Fibroblast of upper back skin (primary cell): ENCODE data around the gene KCNT2.

Experiments used
- DNase-seq: peaks from one replicate; pipeline ENCODE4 v3.0.0-alpha.2; 2013

The KCNT2 gene

GRCh38 chr1:196442366-196442765, 165.9 kb downstream of the KCNT2 start:
- no peak for DNase-seq

- no peak for DNase-seq
Measured at GRCh38 chr1:196440711-196441110, 167.5 kb downstream of the KCNT2 start.

DNA sequence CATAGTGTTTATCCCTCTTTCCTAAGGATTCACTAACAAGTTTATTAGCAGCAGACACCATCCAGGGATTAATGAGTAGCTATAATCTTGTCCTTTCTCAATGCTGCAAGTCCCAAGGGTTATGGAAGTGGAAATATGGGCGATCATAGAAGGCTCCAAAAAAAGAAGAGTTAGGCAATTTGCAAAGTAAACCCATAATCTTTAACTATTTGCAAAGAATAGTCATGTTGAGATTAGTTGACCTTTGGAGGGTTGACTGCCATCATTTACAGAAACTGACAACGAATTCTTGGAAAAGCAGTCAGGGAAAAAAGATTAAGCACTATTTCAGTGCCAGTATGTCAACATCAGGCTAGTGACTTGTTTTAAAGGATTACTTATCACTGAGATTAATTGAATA, 169.9 kb downstream of the KCNT2 start:
- DNase-seq = no peak

- no peak for DNase-seq
Measured at GRCh38 chr1:196437671-196438070, 170.6 kb downstream of the KCNT2 start.

- DNase-seq = no peak
Measured at GRCh38 chr1:196433000-196433399, 175.2 kb downstream of the KCNT2 start.

DNA sequence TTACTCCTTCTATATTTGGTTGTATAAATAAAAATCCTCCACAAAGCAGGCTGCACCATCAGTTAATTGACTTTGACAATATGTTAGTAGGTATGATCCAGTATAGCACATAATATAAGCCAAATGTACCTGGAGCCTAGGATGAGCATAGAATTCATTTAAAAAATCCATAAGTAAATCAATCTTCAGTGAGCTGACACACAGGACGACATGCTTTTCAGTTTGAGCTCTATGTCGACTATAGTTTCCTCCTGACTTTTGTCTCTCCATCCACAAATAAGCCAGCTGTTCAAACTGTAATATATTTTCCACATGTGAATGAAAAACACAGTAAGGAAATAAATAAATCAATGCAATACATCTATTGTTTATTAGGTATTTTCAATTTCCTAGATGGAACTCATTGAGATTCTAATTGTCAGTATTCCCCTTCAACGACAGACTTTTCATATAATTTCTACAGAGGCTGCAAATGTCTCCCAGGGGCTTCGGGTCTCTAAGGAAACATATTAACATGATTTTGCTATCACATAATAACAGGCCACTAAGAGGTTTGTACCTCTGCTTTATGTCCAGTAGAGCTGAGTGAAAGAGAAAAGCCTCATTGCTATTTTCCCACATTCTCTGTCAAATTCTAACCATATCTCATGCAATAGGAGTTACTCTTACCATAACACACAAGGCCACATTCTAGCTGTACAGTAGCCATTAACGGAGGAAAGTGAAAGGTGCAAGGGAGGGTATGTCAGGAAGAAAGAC, 180.1 kb downstream of the KCNT2 start:
- DNase-seq = no peak

DNA sequence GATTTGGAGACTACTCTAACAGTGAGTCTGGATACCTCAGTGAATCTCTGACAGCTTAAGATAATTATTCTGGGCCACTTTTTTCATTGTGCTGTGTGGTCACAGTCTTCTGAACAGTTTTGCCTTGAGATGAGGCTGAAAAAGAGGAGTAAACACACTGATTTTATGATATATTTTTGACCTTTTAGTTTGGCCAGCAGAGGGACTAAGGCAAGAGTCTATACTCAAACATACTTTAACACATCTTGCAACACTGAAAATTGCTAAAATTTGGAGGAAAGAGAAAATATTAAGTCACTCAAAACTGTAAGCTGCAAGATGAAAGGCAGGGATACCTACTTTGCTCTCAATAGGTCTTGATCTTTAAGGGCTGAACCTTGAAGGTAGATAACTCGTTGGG, 182.7 kb downstream of the KCNT2 start:
- DNase-seq = no peak

GRCh38 chr1:196423612-196424011, 184.6 kb downstream of the KCNT2 start:
- DNase-seq = no peak

GRCh38 chr1:196418772-196419171, 189.5 kb downstream of the KCNT2 start:
- no peak for DNase-seq

DNA sequence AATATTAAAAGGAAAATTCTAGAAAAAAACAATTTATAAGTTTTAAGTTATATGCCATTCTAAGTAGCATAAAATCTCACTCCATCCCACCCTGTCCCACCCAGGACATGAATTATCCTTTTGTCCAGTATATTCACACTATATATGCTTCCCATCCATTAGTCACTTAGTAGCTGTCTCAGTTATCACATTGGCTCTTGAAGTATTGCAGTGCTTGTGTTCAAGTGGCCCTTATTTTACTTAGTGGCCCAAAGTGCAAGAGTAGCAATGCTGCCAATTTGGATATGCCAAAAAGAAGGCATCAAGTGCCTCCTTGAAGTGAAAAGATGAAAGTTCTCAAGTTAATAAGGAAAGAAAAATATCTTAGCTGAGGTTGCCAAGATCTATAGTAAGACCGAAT, 192.3 kb downstream of the KCNT2 start:
- DNase-seq = no peak

DNA sequence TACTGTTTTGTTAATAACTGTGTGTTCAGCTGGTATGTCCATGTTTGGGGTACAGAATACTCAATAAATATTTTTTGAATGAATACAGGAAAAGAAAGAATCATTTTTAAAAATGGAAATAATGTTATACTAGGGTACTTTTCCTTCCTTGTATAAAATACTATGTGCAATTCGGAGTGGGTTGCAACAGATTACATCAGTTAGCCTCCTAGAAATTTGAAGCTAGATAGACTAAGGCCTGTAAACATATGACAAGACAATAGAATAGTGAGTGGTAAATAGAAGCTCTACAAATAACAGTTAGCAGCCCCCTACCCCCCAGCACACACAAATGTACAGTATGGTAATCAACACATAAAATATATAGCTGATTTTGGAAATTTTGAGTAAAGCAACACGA, 195.9 kb downstream of the KCNT2 start:
- DNase-seq = no peak

DNA sequence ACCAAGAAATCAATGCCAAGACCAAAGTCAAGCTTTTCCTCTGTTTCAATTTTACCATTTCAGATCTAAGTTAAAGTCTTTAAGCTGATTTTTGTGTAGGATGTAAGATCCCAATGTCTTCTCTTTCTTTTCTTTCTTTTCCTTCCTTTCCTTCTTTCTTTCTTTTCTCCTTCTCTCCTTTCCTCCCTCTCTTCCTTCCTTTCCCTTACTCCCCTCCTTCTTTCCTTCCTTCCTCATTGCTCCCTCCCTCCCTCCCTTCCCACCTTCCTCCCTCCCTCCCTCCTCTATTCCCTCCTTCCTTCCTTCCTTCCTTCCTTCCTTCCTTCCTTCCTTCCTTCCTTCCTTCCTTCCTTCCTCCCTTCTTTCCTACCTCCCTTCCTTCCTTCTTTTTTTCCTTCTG, 197.5 kb downstream of the KCNT2 start:
- DNase-seq = no peak

GRCh38 chr1:196409586-196409985, 198.7 kb downstream of the KCNT2 start:
- DNase-seq = peak; percentile 21

DNA sequence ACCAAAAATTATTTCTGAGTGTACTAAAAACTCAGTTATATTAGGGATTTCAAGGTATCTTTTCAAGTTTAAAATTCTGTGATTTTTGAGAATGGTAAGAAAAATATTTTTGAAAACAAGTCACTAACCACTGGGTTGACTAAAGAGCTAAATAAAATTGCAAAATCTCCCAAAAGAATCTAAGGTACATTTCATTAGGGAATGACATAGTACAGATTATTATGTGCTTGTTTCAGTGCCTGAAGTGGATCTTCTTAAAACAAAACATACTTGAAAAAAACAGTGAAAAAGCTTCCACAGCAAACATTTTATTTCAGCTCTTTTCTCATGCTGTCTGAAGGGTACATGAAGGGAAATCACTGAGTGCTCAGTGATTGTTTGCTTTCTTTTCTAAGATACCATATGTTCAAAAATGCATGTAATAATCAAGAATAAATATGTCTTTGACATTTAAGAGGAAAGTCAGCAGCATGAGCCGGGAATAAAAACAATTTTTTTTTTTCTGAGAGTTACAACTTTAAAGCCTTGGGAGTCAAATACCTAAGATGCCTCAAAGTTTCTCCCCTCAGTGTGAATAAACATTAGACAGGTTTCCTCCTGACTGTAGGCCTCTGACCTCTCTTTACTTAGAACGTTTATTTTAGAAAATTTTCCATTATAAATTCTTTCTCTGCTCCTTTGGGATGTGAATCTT, 200.7 kb downstream of the KCNT2 start:
- DNase-seq = peak; percentile 60

DNA sequence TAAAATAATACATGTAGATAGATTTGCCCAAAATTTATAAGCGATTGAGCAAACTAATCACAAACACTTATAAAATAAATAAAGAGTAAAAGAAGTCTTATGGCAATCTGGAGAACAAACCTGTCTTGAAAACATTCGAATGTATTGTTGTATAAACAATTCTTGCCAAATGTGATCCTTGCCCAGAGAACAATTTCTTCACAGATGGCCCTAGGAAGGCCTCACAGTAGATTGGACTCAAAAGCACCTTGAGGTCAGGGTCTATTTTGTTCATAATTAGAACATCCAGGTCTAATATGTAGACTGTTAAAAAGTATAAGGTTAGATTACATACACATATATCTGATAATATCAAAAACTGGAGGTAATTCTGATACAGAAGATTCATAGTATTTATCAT, 202.4 kb downstream of the KCNT2 start:
- DNase-seq = no peak

DNA sequence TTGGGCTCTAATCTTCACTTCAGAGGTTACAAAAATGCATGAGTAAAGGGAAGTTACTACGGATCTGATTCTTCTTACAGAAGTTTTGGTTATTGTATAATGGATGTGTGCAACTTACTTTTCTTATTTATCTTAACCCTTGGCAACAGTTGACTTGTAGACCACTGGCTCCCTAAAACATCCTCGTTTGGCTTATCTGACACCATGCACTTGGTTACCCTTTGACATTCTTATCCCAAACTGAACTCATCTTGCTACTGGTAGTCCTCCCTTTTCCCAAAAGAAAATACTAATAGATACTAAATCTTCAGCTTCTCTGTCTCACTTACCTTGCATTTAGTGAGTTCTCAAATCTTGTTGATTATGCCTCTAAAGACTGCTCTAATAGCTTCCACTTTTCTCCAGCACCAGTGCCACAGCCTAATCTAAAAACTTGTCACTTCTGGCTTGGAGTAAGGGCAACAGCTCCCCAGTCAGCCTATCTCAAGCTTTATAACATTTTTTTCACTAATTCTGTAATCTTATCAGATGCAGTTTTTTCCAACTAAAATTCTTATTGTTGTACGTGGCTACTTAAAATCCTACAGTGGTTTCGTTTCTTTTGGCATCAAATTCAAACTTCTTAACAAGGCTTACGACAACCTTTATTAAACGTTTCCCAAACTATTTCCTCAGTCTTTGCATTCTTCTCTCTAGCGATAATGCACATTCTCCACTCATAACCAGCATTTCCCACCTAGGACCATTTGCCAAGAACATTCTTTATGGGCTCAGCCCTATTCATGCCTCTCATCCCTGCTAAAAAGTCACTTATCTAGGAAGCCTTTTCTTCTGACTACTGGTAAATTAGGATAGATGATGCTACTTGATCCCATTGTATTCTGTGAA, 204.2 kb downstream of the KCNT2 start:
- peak; percentile 21 for DNase-seq

- DNase-seq = no peak
Measured at GRCh38 chr1:196401891-196402290, 206.3 kb downstream of the KCNT2 start.

DNA sequence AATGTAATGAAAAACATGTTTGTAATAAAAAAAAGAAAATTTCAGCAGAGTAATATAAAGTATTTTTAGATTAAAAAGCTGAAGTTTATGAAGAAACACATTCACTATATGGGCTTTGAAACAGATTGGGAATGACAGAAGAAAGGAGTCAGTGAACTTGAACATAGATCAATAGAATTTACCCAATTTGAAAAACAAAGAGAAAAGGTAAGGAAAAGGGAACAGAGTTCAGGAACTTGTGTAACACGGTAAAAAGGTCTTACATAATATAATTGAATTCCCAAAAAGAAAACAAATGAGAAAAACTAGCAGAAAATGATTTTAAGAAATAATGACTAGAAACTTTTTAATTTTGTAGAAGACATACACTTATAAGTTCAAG, 206.8 kb downstream of the KCNT2 start:
- DNase-seq = no peak

- DNase-seq = peak; percentile 61
Measured at GRCh38 chr1:196400478-196401451, 207.5 kb downstream of the KCNT2 start.

DNA sequence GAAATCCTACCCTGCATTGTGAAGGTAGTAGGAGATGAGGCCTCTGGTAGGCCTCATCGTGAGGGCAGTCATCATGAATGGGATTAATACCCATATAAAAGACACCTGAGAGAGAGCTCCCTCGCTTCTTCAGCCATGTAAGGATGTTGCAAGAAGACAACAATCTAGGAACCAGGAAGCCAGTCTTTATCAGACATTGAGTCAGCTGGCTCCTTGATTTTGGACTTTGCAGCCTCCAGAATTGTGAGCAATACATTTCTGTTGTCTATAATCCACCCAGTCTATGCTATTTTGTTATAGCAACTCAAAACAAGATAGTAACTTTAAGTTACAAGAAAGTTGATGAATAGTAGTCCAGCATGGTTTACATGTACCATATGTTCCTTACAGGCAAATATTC, 208.5 kb downstream of the KCNT2 start:
- DNase-seq = no peak

DNA sequence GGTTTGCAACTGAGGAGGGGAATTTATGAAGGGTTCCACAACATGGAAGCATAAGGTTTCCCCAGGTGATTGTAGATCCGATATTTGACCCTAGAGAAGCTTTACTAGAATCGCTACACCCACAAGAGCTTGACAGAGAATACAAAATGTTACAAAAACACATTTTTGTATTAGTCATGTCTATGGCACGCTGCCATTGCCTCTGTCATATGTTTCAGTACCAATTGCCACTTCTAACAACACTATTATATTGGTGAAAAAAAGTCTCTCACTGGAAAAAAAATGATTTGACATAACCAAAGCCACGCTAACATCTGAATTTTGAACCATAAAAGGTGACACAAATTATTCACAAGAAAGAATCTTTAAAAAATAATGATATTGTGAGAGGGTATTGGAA, 214.5 kb downstream of the KCNT2 start:
- DNase-seq = peak; percentile 49

GRCh38 chr1:196393282-196393681, 215.0 kb downstream of the KCNT2 start:
- no peak for DNase-seq
